Gastroesophageal sphincter (tissue), 4 donors: ENCODE results near the gene PCAT7. TPM values are rescaled to one million over a fixed set of nuclear protein-coding genes. Genes with fewer than 3 reads are reported as not detected.
"Not testable (repeated sequence)": the region's sequence is repeated elsewhere in the genome, so short reads cannot be mapped to it uniquely, and the experiment has no call there.

Experiments
- ATAC-seq: fragments of 150-250 bp; one replicate; pipeline ENCODE4 v1.9.1; 2016; ENCODE audit warnings: mild to moderate bottlenecking, moderate library complexity
- H3K27ac ChIP-seq, 4 donors: fragments of 200-600 bp; sonication (generic) in 3 of 4; 1 replicate in 3 of 4; 2 replicates in 1 of 4; pipeline ENCODE4 v1.5.1; 2016 to 2019
- H3K27me3 ChIP-seq: fragments of 200-600 bp; sonication (generic); one replicate; pipeline ENCODE4 v1.5.1; 2019
- H3K36me3 ChIP-seq, 2 donors: fragments of 200-600 bp; sonication (generic); one replicate each; pipeline ENCODE4 v1.5.1; 2019; ENCODE audit warnings: control low read depth in 1 of 2
- H3K4me1 ChIP-seq, 3 donors: fragments of 200-600 bp; sonication (generic); 1 replicate in 2 of 3; 2 replicates in 1 of 3; pipeline ENCODE4 v1.5.1; 2016 to 2019; ENCODE audit warnings: control low read depth in 2 of 3
- H3K4me3 ChIP-seq, 2 donors: fragments of 200-600 bp; sonication (generic); one replicate each; pipeline ENCODE4 v1.5.1; 2019; ENCODE audit warnings: mild to moderate bottlenecking in 1 of 2, moderate library complexity in 1 of 2
- H3K9me3 ChIP-seq, 3 donors: fragments of 200-600 bp; sonication (generic); one replicate each; pipeline ENCODE4 v1.5.1; 2017 to 2019; ENCODE audit warnings: control low read depth in 2 of 3
- CTCF ChIP-seq, 4 experiments: fragments of 200-600 bp in 2 of 4; fragments of 450-650 bp in 2 of 4; sonication (generic) in 1 of 4; IDR thresholded peaks; one replicate each; pipeline ENCODE4 v1.5.1; 2017 to 2019; ENCODE audit warnings: antibody characterized with exemption in 4 of 4, mild to moderate bottlenecking in 2 of 4, moderate library complexity in 2 of 4
- EP300 ChIP-seq: sonication (generic); formaldehyde crosslinking; IDR thresholded peaks from one replicate; pipeline ENCODE4 v1.6.1; 2017; ENCODE audit warnings: antibody characterized with exemption, mild to moderate bottlenecking
- POLR2A ChIP-seq, 2 donors: fragments of 450-650 bp; IDR thresholded peaks; one replicate each; pipeline ENCODE4 v1.6.1; 2017; ENCODE audit warnings: antibody characterized with exemption in 2 of 2, mild to moderate bottlenecking in 2 of 2, moderate library complexity in 1 of 2
- POLR2AphosphoS5 ChIP-seq: sonication (generic); formaldehyde crosslinking; IDR thresholded peaks from one replicate; pipeline ENCODE4 v1.6.1; 2017; ENCODE audit warnings: antibody characterized with exemption
- whole genome bisulfite sequencing, 2 donors: methylation state at CpG; one replicate each; pipeline ENCODE4 v1.1.5; 2018; ENCODE audit warnings: low coverage in 1 of 2; 5-methylcytosine and 5-hydroxymethylcytosine counted together
- total RNA-seq, 4 donors: library from RNA; depleted of rRNA; stranded (reverse); fragments of >200 nt; gene quantifications; one replicate each; pipeline ENCODE4 v1.1.0, GENCODE V29; 2016

PCAT7 gene
- total RNA-seq, 4 donors from 2014 or later: not detected

GRCh38 chr9:94586814-94587213, 31.9 kb downstream of the PCAT7 start:
- TF ChIP-seq POLR2A (IDR thresholded peaks at IDR 0.05) (no peak), EP300 (no peak), POLR2AphosphoS5 (no peak), CTCF (IDR thresholded peaks at IDR 0.05) (no peak)
- no peaks in the 10 kb centered on the region for H3K4me1 ChIP-seq

GRCh38 chr9:94588681-94589080, 33.8 kb downstream of the PCAT7 start:
- WGBS, 2 donors: 72 to 80% methylated on average over 6 to 9 of the region's 9 CpGs
- no peak overlapping the region for H3K4me3 ChIP-seq
- H3K4me1 ChIP-seq: no peaks in the 10 kb centered on the region
- peaks cover 15% of the 10 kb centered on the region for H3K27me3 ChIP-seq
- no peak overlapping the region for H3K27ac ChIP-seq
- no peak for TF ChIP-seq POLR2A (IDR thresholded peaks at IDR 0.05)
- TF ChIP-seq EP300: no peak
- TF ChIP-seq CTCF (IDR thresholded peaks at IDR 0.05): no peak
- TF ChIP-seq POLR2AphosphoS5: no peak
- no peaks in the 10 kb centered on the region for H3K36me3 ChIP-seq
- no peak for ATAC-seq
- no peaks in the 10 kb centered on the region for H3K9me3 ChIP-seq

More at GRCh38 chr9:94586814-94587213, 31.9 kb downstream of the PCAT7 start:
- H3K27ac ChIP-seq: no peak overlapping the region
- no peaks in the 10 kb centered on the region for H3K9me3 ChIP-seq
- peaks cover 15% of the 10 kb centered on the region for H3K27me3 ChIP-seq
- no peak overlapping the region for H3K4me3 ChIP-seq
- no peaks in the 10 kb centered on the region for H3K36me3 ChIP-seq
- 25 to 33% methylated on average over 1 to 4 of the region's 9 CpGs for WGBS, 2 donors
- no peak for ATAC-seq

GRCh38 chr9:94591046-94591545, 36.2 kb downstream of the PCAT7 start:
- H3K27me3 ChIP-seq: peaks cover 15% of the 10 kb centered on the region
- not testable (repeated sequence) for H3K36me3 ChIP-seq, H3K9me3 ChIP-seq, H3K27ac ChIP-seq, ATAC-seq, H3K4me3 ChIP-seq, H3K4me1 ChIP-seq
- no CpG with 5 or more reads among the region's 38 CpGs for WGBS, 2 donors

GRCh38 chr9:94591876-94592275, 37.0 kb downstream of the PCAT7 start:
- H3K27me3 ChIP-seq: peaks cover 15% of the 10 kb centered on the region
- 85 to 87% methylated on average over 3 to 5 of the region's 8 CpGs for WGBS, 2 donors
- no peak overlapping the region for H3K27ac ChIP-seq
- no peaks in the 10 kb centered on the region for H3K4me1 ChIP-seq
- H3K4me3 ChIP-seq: no peak overlapping the region
- no peak for TF ChIP-seq EP300
- TF ChIP-seq POLR2AphosphoS5: no peak
- no peak for TF ChIP-seq CTCF (IDR thresholded peaks at IDR 0.05)
- TF ChIP-seq POLR2A (IDR thresholded peaks at IDR 0.05): no peak
- H3K36me3 ChIP-seq: no peaks in the 10 kb centered on the region
- no peaks in the 10 kb centered on the region for H3K9me3 ChIP-seq
- no peak for ATAC-seq

- H3K27ac ChIP-seq, H3K36me3 ChIP-seq, H3K4me1 ChIP-seq, H3K9me3 ChIP-seq, ATAC-seq, H3K4me3 ChIP-seq: not testable (repeated sequence)
- H3K27me3 ChIP-seq: peaks cover 15% of the 10 kb centered on the region
- 65 to 86% methylated on average over 4 to 5 of the region's 7 CpGs for WGBS, 2 donors
These were observed 37.8 kb downstream of the PCAT7 start for GRCh38 chr9:94592683-94593082.

GRCh38 chr9:94593459-94594345, 38.8 kb downstream of the PCAT7 start, which contains the start of gene FBP2:
Gene FBP2, minus strand, starts transcription at chr9:94593824. Its CDS starts 98 bp downstream, at chr9:94593726.
- TF ChIP-seq CTCF (IDR thresholded peaks at IDR 0.05): no peak
- TF ChIP-seq EP300: no peak
- TF ChIP-seq POLR2AphosphoS5: no peak
- TF ChIP-seq POLR2A (IDR thresholded peaks at IDR 0.05): no peak
- 33 to 47% methylated on average over 3 of the region's 21 CpGs for WGBS, 2 donors
- H3K4me1 ChIP-seq: no peaks in the 10 kb centered on the region
- no peaks in the 10 kb centered on the region for H3K9me3 ChIP-seq
- peaks cover 9% of the 10 kb centered on the region for H3K27me3 ChIP-seq
- no peak for ATAC-seq
- H3K4me3 ChIP-seq: no peak within 1 kb of the TSS
- no peak within 1 kb of the TSS for H3K27ac ChIP-seq
- no peaks in the 10 kb centered on the region for H3K36me3 ChIP-seq
